Activated CD8-positive, alpha-beta T cell treated with anti-CD3 and anti-CD28 coated beads for 36 hours (primary cell): ENCODE results near the gene SEC22B. TPM values are rescaled to one million over a fixed set of nuclear protein-coding genes. Genes with fewer than 3 reads are reported as not detected.
"Not testable (repeated sequence)": the region's sequence is repeated elsewhere in the genome, so short reads cannot be mapped to it uniquely, and the experiment has no call there.

Experiments used
- ATAC-seq: fragments of 200-7000 bp; cut with Tn5 transposase; one replicate; pipeline ENCODE4 v1.10.0; 2021; ENCODE audit warnings: mild to moderate bottlenecking, moderate library complexity
- CTCF ChIA-PET: fragments of 350-600 bp; sonication (Branson Sonifier 250); formaldehyde crosslinking; loops from one replicate; lab custom pipeline; 2021; ENCODE audit warnings: antibody characterized with exemption; lab: Charles Lee
- POLR2A ChIA-PET: fragments of 350-600 bp; sonication (Branson Sonifier 250); formaldehyde crosslinking; loops from one replicate; lab custom pipeline; 2021; ENCODE audit warnings: antibody characterized with exemption; lab: Charles Lee
- DNase-seq: peaks from one replicate; pipeline ENCODE4 v3.0.0-alpha.2; 2020
- H3K27ac Mint-ChIP-seq: one replicate; pipeline ENCODE4 v1.8.0; 2021; ENCODE audit warnings: mild to moderate bottlenecking, mixed read lengths
- H3K27me3 Mint-ChIP-seq: one replicate; pipeline ENCODE4 v1.8.0; 2021; ENCODE audit warnings: mixed read lengths
- H3K36me3 Mint-ChIP-seq: one replicate; pipeline ENCODE4 v1.8.0; 2021; ENCODE audit warnings: low read depth, mixed read lengths
- H3K4me1 Mint-ChIP-seq: one replicate; pipeline ENCODE4 v1.8.0; 2021; ENCODE audit warnings: low read depth, mixed read lengths
- H3K4me3 Mint-ChIP-seq: one replicate; pipeline ENCODE4 v1.8.0; 2021; ENCODE audit warnings: mild to moderate bottlenecking, moderate library complexity, mixed read lengths
- H3K9me3 Mint-ChIP-seq: one replicate; pipeline ENCODE4 v1.8.0; 2021; ENCODE audit warnings: mixed read lengths
- intact Hi-C: fragments of 100-400 bp; cut with micrococcal nuclease; formaldehyde crosslinking; loops from one replicate; pipeline ENCODE4 v1.10.0; 2022
- total RNA-seq, 2 experiments: library from RNA; stranded (reverse); gene quantifications; one replicate each; pipeline ENCODE4 v1.2.3, GENCODE V29; 2021

Gene SEC22B
- total RNA-seq, 2 experiments from 2014 or later = 17.3 to 18.8 TPM

DNA sequence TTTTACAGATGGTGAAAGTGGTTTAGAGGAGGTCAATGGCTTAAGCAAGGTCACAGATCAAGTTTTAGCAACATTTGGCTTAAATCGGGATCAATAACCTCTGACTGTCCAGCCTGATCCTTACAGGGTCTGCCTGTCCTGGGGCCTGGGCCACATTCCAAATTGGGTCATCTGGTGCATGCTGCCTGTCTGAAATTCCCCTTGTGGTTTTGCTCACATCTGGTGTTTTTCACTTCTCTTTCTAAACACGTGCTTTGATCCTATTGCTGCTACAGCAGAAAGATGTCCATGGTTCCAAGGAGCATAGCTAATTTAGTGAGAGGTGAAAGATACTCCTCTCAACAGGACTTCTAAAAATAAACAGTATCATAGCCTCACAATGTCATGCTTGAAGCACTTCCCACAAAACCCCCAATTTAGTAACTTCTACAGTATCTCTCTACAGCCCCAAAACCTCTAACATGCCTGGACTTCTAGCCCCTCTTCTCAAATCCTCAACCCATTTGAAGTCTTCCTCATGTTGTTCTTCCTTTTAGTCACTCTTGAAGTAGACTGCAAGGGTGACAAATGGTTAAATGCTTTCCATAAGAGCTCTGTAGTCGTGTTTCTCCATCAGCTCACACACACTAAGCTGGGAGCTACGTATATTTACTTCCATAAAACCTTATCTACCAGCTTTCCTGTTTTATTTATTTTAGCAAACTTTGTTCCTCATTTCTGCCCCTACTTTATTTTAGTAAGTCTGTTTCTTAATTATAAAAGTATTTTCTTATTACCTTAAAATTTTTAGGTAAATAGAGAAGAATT is 58.7 kb downstream of the SEC22B start:
- not testable (repeated sequence) for ATAC-seq, H3K4me1 Mint-ChIP-seq

DNA sequence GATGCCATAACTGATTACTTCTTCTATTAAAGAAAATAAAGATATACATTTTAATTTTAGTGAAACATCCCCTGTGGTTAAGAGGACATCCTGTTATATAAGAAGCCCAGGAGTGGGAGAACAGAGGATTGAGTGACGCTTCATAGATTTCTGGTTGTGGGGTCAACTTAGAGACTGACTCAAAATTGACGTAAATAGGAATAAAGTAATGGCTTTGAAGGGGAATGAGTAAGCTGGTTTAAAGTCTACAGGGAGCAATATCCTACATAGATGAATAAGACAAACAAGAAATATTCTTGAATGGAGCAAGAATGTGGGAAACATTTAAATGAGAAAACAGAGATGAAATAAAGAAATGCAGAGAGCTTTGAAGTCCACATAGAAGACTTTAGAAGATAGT is 60.2 kb downstream of the SEC22B start:
- intact Hi-C loops, DNase-seq, POLR2A ChIA-PET, H3K27ac Mint-ChIP-seq, H3K27me3 Mint-ChIP-seq, CTCF ChIA-PET, H3K4me1 Mint-ChIP-seq, H3K4me3 Mint-ChIP-seq, H3K36me3 Mint-ChIP-seq, ATAC-seq, H3K9me3 Mint-ChIP-seq: not testable (repeated sequence)

More for the DNA sequence above, 58.7 kb downstream of the SEC22B start:
- CTCF ChIA-PET, H3K36me3 Mint-ChIP-seq, intact Hi-C loops, H3K27me3 Mint-ChIP-seq, H3K4me3 Mint-ChIP-seq, POLR2A ChIA-PET, DNase-seq, H3K9me3 Mint-ChIP-seq, H3K27ac Mint-ChIP-seq: not testable (repeated sequence)

DNA sequence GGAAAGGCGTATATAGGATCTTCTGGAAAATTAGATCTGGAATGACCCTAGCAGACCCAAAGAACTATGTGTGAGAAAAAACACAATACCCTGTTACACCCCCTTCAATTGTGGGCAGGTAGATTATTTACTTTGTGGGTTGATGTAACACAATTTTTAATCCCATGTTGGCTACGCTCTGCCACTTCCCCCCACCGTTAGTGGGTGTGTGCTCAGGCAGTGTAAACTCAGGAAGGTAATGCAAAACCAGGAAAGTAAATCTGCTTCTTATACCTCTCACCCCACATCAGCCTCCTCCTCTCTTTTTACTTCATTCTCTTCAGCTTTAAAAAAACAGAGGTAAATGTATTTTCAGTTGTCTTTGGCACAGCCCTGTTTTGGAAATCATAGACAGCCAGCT is 63.2 kb downstream of the SEC22B start:
- DNase-seq, H3K27ac Mint-ChIP-seq, H3K36me3 Mint-ChIP-seq, H3K4me3 Mint-ChIP-seq, CTCF ChIA-PET, ATAC-seq, H3K4me1 Mint-ChIP-seq, POLR2A ChIA-PET, intact Hi-C loops, H3K27me3 Mint-ChIP-seq, H3K9me3 Mint-ChIP-seq: not testable (repeated sequence)

DNA sequence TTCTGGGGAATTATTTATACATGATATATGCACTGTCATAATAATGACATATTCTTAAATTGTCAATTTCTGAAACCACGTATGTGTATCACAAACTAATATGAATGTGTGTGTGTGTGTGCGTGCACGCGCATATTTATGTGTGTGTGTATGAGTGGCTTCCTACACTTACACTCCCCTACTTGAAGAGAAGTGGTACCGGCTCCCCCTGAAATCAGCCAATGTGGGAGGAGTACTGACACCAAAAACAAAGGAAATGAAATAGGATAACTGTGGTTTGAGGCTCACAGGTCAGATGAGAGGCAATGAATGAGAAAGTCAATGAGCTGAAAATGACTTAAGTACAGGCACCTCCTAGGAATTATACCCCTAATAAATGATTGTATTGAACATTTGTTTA is 64.1 kb downstream of the SEC22B start:
- H3K27me3 Mint-ChIP-seq, CTCF ChIA-PET, H3K9me3 Mint-ChIP-seq, POLR2A ChIA-PET, intact Hi-C loops, H3K36me3 Mint-ChIP-seq, H3K4me1 Mint-ChIP-seq, ATAC-seq, H3K27ac Mint-ChIP-seq, DNase-seq, H3K4me3 Mint-ChIP-seq: not testable (repeated sequence)

DNA sequence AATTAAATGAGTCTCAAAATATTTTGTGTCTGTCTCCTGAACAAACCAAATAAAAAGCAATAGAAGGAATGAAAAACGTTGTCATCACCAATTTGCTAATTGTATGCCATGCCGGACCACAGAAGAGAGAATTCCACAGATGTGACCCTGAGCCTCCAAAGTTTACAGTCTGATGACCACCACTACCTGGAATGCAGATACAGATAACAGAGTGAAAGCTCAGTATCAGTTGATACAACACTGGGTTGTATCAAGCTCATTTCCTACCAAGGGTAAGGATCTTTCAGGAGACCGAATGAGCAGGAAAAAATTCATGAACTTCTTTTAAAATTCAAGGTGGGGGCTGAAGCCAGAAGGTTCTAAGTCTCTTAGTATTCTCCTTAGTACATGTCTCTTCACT is 64.5 kb downstream of the SEC22B start:
- CTCF ChIA-PET, H3K9me3 Mint-ChIP-seq, intact Hi-C loops, H3K4me1 Mint-ChIP-seq, POLR2A ChIA-PET, H3K36me3 Mint-ChIP-seq, H3K27ac Mint-ChIP-seq, DNase-seq, H3K27me3 Mint-ChIP-seq, ATAC-seq, H3K4me3 Mint-ChIP-seq: not testable (repeated sequence)

DNA sequence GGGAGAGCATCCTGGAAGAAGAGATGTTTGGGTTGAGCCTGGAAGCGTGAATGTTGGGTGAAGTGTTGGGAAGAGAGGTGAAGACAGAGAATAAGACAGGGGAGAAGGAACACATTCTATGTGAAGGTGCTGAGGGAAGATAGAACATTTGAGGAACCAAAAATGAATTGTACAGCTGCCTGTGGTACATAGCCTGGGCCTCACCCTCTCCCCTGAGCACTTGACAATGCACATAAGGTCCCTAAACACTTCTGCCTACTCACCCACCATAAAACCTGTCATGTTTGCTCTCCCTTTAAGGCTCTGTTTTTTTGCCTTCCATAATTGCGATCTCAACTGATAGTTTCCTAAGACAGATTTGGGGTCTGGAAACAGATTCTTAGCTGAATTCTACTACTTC is 65.3 kb downstream of the SEC22B start:
- DNase-seq, H3K36me3 Mint-ChIP-seq, H3K27ac Mint-ChIP-seq, H3K4me1 Mint-ChIP-seq, H3K27me3 Mint-ChIP-seq, POLR2A ChIA-PET, H3K4me3 Mint-ChIP-seq, H3K9me3 Mint-ChIP-seq, CTCF ChIA-PET, ATAC-seq, intact Hi-C loops: not testable (repeated sequence)

DNA sequence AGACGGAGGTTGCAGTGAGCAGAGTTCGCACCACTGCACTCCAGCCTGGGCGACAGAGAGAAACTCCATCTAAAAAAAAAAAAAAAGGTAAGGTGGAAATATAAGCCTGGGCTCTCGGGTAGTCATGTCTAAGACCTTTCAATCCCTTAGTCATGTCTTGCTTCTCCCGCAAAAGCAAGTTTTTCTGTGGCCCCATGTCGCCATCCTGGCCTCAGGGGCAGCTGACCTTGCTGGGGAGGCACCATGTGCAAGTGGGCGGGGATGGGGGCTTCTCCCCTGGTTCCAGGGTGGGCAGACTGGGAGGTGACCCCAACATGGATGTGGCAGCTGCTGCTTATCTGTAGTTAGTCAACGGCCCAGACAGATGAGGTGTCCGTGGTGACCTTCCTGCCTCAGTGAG is 66.7 kb downstream of the SEC22B start:
- H3K4me1 Mint-ChIP-seq, ATAC-seq, POLR2A ChIA-PET, CTCF ChIA-PET, DNase-seq, H3K27ac Mint-ChIP-seq, H3K4me3 Mint-ChIP-seq, H3K9me3 Mint-ChIP-seq, intact Hi-C loops, H3K27me3 Mint-ChIP-seq, H3K36me3 Mint-ChIP-seq: not testable (repeated sequence)

DNA sequence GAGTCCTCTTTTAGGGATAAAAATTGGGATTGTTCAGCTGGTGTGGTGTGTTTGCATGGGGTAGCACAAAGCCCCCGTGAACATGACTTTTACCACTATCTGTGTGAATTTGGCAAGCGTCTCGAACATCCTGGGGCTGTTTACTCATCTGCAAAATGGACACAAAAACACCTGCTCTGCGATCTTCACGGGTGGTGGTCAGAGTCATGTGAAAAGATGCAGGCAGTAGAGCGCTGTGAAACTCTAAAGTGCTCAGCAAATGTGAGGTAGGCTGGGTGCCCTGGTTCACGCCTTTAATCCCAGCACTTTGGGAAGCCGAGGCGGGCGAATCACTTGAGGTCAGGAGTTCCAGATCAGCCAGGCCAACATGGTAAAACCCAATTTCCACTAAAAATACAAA is 67.1 kb downstream of the SEC22B start:
- H3K27me3 Mint-ChIP-seq, H3K4me3 Mint-ChIP-seq, H3K9me3 Mint-ChIP-seq, H3K4me1 Mint-ChIP-seq, POLR2A ChIA-PET, H3K27ac Mint-ChIP-seq, ATAC-seq, CTCF ChIA-PET, DNase-seq, intact Hi-C loops, H3K36me3 Mint-ChIP-seq: not testable (repeated sequence)

DNA sequence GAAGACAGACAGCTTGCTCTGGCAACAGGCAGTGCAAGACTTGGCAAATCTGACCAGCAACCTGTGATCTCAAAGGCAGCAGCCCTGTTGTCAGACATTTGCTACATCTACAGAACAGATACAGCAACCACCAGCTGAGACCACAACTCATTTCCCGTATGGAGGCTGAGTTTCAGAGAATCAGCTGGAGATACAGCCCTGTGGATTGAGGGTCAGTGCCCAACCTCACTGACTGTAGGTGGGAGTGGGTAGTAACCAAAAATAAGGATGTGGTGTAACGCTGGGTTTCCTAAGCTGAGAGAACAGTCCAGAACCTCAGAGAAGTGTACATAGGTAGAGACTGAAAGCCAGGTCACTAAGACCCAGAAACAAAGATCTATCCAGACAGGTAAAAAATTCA is 71.0 kb downstream of the SEC22B start:
- DNase-seq = not testable (repeated sequence)

DNA sequence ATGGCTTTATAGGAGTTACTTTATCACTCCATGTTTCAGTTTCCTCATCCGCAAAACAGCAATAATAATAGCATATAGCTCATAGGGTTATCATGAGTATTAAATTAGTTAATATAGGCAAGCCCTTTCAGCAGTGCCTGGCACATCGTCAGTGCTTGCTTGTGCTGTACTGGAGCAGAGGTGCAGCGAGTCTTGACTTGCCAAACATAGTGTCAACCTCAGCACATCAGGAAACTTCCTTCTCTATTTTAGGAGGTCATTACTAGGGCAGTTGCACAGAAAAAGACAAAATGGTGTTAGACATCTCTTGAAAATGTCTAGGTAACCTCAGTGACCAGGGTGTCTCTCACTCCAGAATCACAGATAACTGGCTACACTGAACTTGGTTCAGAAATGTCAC is 72.6 kb downstream of the SEC22B start:
- H3K36me3 Mint-ChIP-seq, DNase-seq, H3K27me3 Mint-ChIP-seq, ATAC-seq, H3K9me3 Mint-ChIP-seq, CTCF ChIA-PET, H3K27ac Mint-ChIP-seq, POLR2A ChIA-PET, H3K4me3 Mint-ChIP-seq, intact Hi-C loops: not testable (repeated sequence)
- peaks cover 10% of the 10 kb centered on the region for H3K4me1 Mint-ChIP-seq

More for the DNA sequence above, 71.0 kb downstream of the SEC22B start:
- H3K36me3 Mint-ChIP-seq, intact Hi-C loops, H3K27ac Mint-ChIP-seq, POLR2A ChIA-PET, H3K4me3 Mint-ChIP-seq, CTCF ChIA-PET, H3K4me1 Mint-ChIP-seq, H3K9me3 Mint-ChIP-seq, H3K27me3 Mint-ChIP-seq: not testable (repeated sequence)
- ATAC-seq = peak; percentile 73

DNA sequence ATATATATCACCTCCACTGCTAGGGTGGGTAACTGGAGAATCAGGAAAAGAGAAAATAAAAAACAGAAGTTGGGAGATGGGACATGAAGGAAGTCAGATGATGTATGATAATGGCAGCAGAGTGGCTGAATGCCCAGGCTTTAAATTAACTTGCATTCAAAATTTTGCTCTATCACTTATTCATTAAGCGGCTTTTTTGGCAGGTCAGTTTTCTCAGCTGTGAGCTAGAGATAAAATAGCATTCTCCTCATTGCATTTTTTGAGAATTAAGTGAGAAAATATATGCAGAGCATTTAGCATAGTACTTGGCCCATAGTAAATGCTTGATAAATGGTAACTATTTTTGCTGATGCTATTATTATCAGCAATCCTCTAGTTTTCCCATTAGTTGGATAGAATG is 74.7 kb downstream of the SEC22B start:
- intact Hi-C loops, H3K36me3 Mint-ChIP-seq, POLR2A ChIA-PET, ATAC-seq, H3K9me3 Mint-ChIP-seq, H3K27me3 Mint-ChIP-seq, DNase-seq, CTCF ChIA-PET, H3K4me3 Mint-ChIP-seq, H3K27ac Mint-ChIP-seq: not testable (repeated sequence)
- H3K4me1 Mint-ChIP-seq = peaks cover 13% of the 10 kb centered on the region
